Measurements from ENCODE around the gene ORAI2. TPM values are rescaled to one million over a fixed set of nuclear protein-coding genes. Genes with fewer than 3 reads are reported as not detected.
A peak's percentile ranks its signal among the peaks of the same experiment; 100 is the strongest.
"Not testable (repeated sequence)": the region's sequence is repeated elsewhere in the genome, so short reads cannot be mapped to it uniquely, and the experiment has no call there.

ORAI2 gene
- total RNA-seq, 1 donor from 2014 or later: 29.7 TPM

GRCh38 chr7:102400360-102400759, 33.0 kb upstream of the ORAI2 start:
- H3K4me1 ChIP-seq: peaks cover 12% of the 10 kb centered on the region
- no peak for TF ChIP-seq CTCF (IDR thresholded peaks at IDR 0.05)
- H3K27ac ChIP-seq: no peak overlapping the region
- no peak for ATAC-seq
- peaks cover 74% of the 10 kb centered on the region for H3K36me3 ChIP-seq
- intact Hi-C loops (cut with DNase I): no loop called here
- H3K9me3 ChIP-seq: no peaks in the 10 kb centered on the region
- no peak for DNase-seq
- no peaks in the 10 kb centered on the region for H3K27me3 ChIP-seq (ENCODE audit: low read depth)
- no peak overlapping the region for H3K4me3 ChIP-seq

- H3K9me3 ChIP-seq: no peaks in the 10 kb centered on the region
- DNase-seq: no peak
- no peak overlapping the region for H3K4me3 ChIP-seq
- intact Hi-C loops (cut with DNase I): no loop called here
- H3K27ac ChIP-seq: no peak overlapping the region
- peaks cover 100% of the 10 kb centered on the region for H3K36me3 ChIP-seq
- TF ChIP-seq CTCF (IDR thresholded peaks at IDR 0.05): no peak
- no peak for ATAC-seq
- no peaks in the 10 kb centered on the region for H3K4me1 ChIP-seq
- no peaks in the 10 kb centered on the region for H3K27me3 ChIP-seq (ENCODE audit: low read depth)
Observed at GRCh38 chr7:102403563-102403962, 29.8 kb upstream of the ORAI2 start.

- no peaks in the 10 kb centered on the region for H3K9me3 ChIP-seq
- TF ChIP-seq CTCF (IDR thresholded peaks at IDR 0.05): peak; percentile 67
- peak; percentile 93 to 94 for ATAC-seq
- no peaks in the 10 kb centered on the region for H3K27me3 ChIP-seq (ENCODE audit: low read depth)
- DNase-seq: peak; percentile 57
- peaks cover 100% of the 10 kb centered on the region for H3K36me3 ChIP-seq
- H3K4me1 ChIP-seq: no peaks in the 10 kb centered on the region
- H3K4me3 ChIP-seq: no peak overlapping the region
- intact Hi-C loops (cut with DNase I): no loop called here
- H3K27ac ChIP-seq: no peak overlapping the region
Observed at GRCh38 chr7:102404005-102404861, 29.1 kb upstream of the ORAI2 start.

- intact Hi-C loops (cut with DNase I); ATAC-seq; H3K27ac ChIP-seq; H3K4me1 ChIP-seq; DNase-seq; H3K27me3 ChIP-seq (ENCODE audit: low read depth); H3K4me3 ChIP-seq; H3K9me3 ChIP-seq: not testable (repeated sequence)
- H3K36me3 ChIP-seq: peaks cover 100% of the 10 kb centered on the region
Observed at GRCh38 chr7:102404862-102405188, 28.6 kb upstream of the ORAI2 start.

GRCh38 chr7:102407910-102408309, 25.5 kb upstream of the ORAI2 start:
- Histone ChIP-seq H3K27ac (no peak overlapping the region), H3K4me3 (no peak overlapping the region), H3K4me1 (no peaks in the 10 kb centered on the region), H3K36me3 (peaks cover 100% of the 10 kb centered on the region), H3K9me3 (no peaks in the 10 kb centered on the region), H3K27me3 (ENCODE audit: low read depth) (no peaks in the 10 kb centered on the region)
- DNase-seq (no peak), ATAC-seq (no peak)
- intact Hi-C loops (cut with DNase I): no loop called here
- TF ChIP-seq CTCF (IDR thresholded peaks at IDR 0.05): no peak

GRCh38 chr7:102408530-102408929, 24.8 kb upstream of the ORAI2 start:
- DNase-seq; H3K9me3 ChIP-seq; H3K4me3 ChIP-seq; H3K27me3 ChIP-seq (ENCODE audit: low read depth); H3K27ac ChIP-seq; ATAC-seq; H3K4me1 ChIP-seq; intact Hi-C loops (cut with DNase I): not testable (repeated sequence)
- H3K36me3 ChIP-seq: peaks cover 100% of the 10 kb centered on the region

All from lower lobe of right lung (tissue), 2 donors.